Activated CD4-positive, CD25-positive, alpha-beta regulatory T cell treated with anti-CD3 and anti-CD28 coated beads, Interleukin-2, amount 50 U/mL, for 72 hours (primary cell): ENCODE measurements around the gene AUTS2.

Source experiments
- DNase-seq: peaks from one replicate; pipeline ENCODE4 v3.0.0; 2021

The AUTS2 gene

DNA sequence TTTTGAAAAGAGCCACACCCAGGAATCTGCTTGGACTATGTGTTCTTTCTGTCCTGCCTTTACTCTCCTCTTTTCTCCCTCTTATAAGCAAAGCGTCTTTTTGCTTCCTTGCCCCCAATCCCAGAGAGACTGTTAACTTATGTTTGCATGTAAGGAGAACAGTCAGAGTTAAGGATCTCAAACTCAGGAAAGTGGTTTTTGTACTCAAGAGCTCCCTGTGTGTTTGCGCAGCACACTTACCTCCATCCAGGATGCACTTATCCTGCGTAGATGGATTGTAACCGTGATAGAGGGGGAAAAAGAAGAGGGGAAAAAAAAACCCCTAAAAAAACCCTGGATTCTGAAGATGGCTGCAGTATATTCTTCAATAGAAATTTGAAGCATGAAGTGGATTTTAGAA lies 228.9 kb downstream of the AUTS2 start:
- DNase-seq: no peak

GRCh38 chr7:69827558-69827957 lies 229.3 kb downstream of the AUTS2 start:
- DNase-seq: no peak

DNA sequence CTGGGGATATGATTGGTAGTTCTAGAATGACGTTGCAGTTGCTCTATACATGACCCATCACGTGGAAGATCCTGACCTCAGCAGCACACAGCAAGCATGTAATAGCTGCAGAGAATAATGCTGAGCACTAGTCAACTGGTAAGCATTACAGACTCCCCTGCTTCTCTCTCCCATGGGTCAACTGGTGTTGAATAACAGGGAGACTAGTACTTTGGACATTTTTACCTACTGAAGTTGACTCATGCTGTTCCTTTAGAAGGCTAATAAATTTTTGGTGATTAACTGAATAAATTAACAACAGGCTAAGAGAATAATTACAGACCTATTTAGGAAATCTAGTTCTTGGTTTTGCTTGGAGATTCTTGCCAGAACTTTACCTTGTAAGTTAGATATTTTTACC lies 234.1 kb downstream of the AUTS2 start:
- DNase-seq: no peak

DNA sequence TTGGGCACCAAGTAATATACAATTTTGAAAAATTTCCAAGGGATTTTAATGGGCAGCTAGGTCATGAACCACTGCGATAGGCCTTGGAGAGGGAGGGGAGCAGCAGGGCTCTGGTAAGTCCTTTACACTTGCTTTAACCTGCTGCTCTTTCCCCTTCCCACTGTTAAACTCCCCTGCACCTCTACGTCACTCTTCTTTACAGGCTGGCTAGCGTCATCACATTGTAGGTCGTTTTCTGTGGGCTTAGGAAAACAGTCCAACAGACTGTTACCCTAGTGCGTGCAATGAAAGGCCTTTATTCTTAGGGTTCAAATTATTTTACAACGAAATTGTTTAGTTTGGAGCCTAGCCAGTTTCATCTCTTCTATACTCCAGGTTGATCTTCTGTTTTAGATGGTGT lies 235.7 kb downstream of the AUTS2 start:
- DNase-seq: no peak

- DNase-seq: no peak
Measured at GRCh38 chr7:69836702-69837101, 238.4 kb downstream of the AUTS2 start.

DNA sequence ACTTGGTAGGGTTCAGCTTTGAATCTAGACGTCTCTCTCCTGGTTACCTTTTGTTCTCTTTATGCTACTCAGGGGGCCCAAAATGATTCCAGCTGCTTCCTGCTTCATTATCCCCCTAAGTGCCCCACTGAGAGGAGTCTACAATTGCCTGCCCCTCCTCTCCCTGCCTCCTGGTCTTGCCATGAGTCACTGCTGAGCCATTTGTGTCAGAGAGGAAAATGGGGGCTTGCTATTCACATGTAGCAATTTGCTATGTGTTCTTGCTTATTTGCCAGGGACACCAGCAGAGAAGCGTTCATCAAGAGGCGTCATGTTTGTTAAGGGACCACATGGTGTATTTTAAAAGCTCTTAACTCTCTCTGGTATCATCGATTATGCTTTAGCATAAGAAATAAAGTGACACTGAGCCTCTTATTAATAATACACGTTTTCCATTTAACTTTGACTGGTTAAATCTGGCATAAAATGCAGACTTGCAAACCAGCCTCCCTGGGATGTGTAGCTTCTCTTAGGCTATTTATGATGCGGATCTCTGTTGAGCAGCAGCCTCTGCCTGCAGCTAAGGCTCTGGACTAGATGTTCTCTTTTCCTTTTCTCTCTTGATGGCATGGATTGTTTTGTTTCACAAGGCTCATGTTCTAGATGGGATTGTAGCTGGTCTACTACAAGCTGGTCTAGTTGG lies 239.3 kb downstream of the AUTS2 start:
- DNase-seq: no peak

GRCh38 chr7:69839782-69840181 lies 241.5 kb downstream of the AUTS2 start:
- DNase-seq: no peak

- DNase-seq: no peak
Measured at GRCh38 chr7:69840248-69840647, 242.0 kb downstream of the AUTS2 start.

- DNase-seq: no peak
Measured at GRCh38 chr7:69843653-69844052, 245.4 kb downstream of the AUTS2 start.

- no peak for DNase-seq
Measured at GRCh38 chr7:69844264-69844868, 246.1 kb downstream of the AUTS2 start.

DNA sequence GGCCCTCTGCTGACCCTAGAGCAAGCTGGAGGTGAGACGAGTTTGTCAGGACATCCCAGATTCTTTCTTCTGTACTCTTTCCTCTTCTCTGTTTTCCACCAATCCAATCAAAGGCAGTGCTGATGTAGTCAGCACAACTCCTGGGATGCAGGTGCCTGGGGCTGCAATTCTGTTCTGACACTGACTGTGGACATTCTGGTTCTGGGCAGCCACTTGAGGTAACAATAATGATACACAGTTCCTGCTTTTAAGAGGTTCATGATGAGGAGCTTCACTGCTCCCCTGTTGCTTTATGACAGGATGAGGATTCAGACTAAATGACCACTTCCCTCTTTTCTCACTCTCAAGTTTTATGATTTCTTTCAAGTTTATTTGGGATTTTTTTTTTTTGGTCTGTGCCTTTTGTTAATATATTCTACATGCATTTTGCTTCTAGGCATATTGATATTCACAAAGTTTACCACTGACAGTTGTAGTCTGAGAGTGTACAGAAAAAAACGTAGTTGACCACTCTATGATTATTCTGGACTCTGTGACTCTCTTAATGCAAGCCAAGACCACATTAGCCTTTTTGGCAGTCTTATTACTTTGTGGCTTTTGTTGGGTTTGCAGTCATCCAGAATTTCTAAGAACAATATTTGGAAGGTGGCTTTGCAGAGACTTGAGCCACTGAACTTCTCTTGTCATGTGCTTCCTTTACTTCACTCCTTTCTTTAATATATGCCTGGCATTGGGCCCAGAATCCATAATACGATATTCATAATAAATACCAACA lies 247.6 kb downstream of the AUTS2 start:
- no peak for DNase-seq

GRCh38 chr7:69847921-69848612 lies 249.8 kb downstream of the AUTS2 start:
- DNase-seq: no peak

DNA sequence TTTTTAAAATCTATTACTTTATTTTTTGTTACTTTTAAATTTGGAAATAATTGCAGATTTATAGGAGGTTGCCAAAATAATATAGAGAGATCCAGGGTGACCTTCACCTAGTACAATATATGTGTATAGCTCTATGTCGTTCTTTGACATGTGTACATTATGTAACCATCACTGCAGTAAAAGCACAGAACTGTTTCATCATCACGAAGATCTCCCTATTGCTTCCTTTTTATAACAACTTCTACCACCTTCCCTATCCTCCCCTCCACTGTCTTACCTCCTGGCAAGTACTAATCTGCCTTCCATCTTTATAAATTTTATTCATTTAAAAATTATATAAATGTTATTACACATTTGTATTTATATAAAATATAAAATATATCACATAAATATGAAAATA lies 251.0 kb downstream of the AUTS2 start:
- no peak for DNase-seq

GRCh38 chr7:69857014-69857413 lies 258.7 kb downstream of the AUTS2 start:
- no peak for DNase-seq

DNA sequence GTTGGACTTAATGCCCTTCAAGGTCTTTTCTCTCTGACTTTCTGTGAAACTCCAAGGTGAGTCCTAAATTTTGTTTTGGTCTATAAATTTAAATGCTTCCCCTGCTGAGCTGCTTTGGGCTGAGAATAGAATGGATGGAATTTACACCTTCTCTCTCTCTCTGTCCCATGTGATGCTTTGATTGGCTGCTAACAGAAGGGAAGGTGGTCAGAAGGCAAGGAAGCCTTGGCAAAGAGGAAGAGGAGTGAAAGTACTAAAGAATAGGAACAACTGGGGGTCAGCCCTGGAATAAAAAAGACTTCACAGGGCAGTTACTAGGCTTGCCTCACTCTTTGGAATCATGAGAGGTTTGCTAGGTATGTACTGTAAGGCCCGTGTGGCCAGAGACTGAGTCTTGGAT lies 260.2 kb downstream of the AUTS2 start:
- no peak for DNase-seq

GRCh38 chr7:69859342-69859741 lies 261.1 kb downstream of the AUTS2 start:
- DNase-seq: no peak

DNA sequence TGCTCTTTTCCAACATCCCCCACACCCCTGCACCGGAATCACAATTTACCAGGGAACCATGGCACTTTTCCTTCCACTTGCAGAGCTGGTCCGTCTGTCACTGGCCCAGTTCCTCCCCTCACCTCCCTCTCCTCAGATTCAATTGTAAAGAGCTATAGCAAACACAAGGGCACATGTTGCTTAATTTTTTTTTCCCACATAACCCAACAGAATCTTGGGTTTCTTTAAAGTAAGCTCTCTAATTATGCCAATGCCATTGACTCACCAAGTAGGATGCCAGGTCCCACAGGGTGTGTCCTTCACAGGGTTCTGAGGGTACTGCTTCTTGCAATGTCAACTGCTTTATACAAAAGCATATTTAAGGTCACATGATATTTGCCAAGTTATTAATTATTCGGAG lies 262.2 kb downstream of the AUTS2 start:
- DNase-seq: no peak

GRCh38 chr7:69860941-69861622 lies 262.8 kb downstream of the AUTS2 start:
- DNase-seq: no peak

GRCh38 chr7:69862413-69863064 lies 264.3 kb downstream of the AUTS2 start:
- DNase-seq: no peak

GRCh38 chr7:69864274-69864673 lies 266.0 kb downstream of the AUTS2 start:
- DNase-seq: no peak

DNA sequence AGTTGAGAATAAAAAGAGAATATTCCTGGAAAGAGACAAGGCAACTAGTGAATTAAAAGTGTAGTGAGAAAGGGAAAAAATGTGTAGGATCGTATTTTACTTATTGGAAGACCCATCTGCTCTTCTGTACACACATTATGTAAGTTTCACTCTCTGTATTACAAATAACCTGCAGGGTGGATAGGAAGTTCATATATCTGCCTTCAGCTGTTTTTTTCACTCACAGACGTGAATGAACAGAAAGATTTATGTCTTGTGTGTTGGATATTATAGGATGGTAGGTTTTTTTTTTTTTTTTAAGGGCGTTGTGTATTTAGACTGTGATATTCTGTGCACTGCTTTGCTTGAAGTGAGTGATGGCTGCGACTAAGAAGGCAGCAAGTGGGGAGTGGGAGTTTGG lies 266.5 kb downstream of the AUTS2 start:
- DNase-seq: no peak

GRCh38 chr7:69868921-69869320 lies 270.6 kb downstream of the AUTS2 start:
- DNase-seq: no peak
